Body of pancreas (tissue), 4 donors: ENCODE data around the gene OR6M1. TPM values are rescaled to one million over a fixed set of nuclear protein-coding genes. Genes with fewer than 3 reads are reported as not detected.

Experiments used
- ATAC-seq: fragments of 150-250 bp; one replicate; pipeline ENCODE4 v1.9.1; 2016
- DNase-seq, 4 donors: peaks; one replicate each; pipeline ENCODE4 v3.0.0-alpha.2; 2019
- H3K27ac ChIP-seq, 4 donors: fragments of 200-600 bp; sonication (generic); 1 replicate in 3 of 4; 2 replicates in 1 of 4; pipeline versions ENCODE4 v1.5.1 to v1.6.1; 2016 to 2019; ENCODE audit warnings: mild to moderate bottlenecking in 1 of 4, mixed read lengths in 1 of 4, moderate library complexity in 1 of 4
- H3K27me3 ChIP-seq, 2 donors: fragments of 200-600 bp; sonication (generic); one replicate each; pipeline ENCODE4 v1.6.0; 2016; ENCODE audit warnings: mild to moderate bottlenecking in 1 of 2
- H3K36me3 ChIP-seq, 2 donors: fragments of 200-600 bp; sonication (generic); replicated peaks in 1 of 2; 2 replicates each; pipeline ENCODE4 v1.5.1; 2016; ENCODE audit warnings: low read depth in 2 of 2; ENCODE audit not compliant: insufficient read depth in 1 of 2
- H3K4me1 ChIP-seq: fragments of 200-600 bp; sonication (generic); one replicate; pipeline ENCODE4 v1.6.0; 2016
- H3K4me3 ChIP-seq, 2 donors: fragments of 200-600 bp; sonication (generic); 1 replicate in 1 of 2; 2 replicates in 1 of 2; pipeline ENCODE4 v1.5.1; 2016 to 2019
- H3K9me3 ChIP-seq, 3 donors: fragments of 200-600 bp; sonication (generic); 1 replicate in 2 of 3; 2 replicates in 1 of 3; pipeline ENCODE4 v1.5.1; 2016
- POLR2A ChIP-seq, 3 donors: fragments of 450-650 bp; IDR thresholded peaks; one replicate each; pipeline ENCODE4 v1.6.1; 2016; ENCODE audit warnings: antibody characterized with exemption in 3 of 3, mild to moderate bottlenecking in 2 of 3
- WGBS, 2 donors: methylation state at CpG; one replicate each; pipeline ENCODE4 v1.1.5; 2017; 5-methylcytosine and 5-hydroxymethylcytosine counted together
- intact Hi-C: fragments of 100-400 bp; cut with DNase I; formaldehyde crosslinking; loops from one replicate; pipeline ENCODE4 v1.15.1; 2023
- total RNA-seq, 2 donors: library from RNA; depleted of rRNA; stranded (reverse); fragments of >200 nt; gene quantifications; one replicate each; pipeline ENCODE4 v1.1.0, GENCODE V29; 2016
- TF ChIP-seq, protein P1 (sequence below), 7 experiments: fragments of 450-650 bp in 4 of 7; fragments of 200-600 bp in 3 of 7; sonication (generic) in 3 of 7; IDR thresholded peaks; one replicate each; pipeline ENCODE4 v1.5.1; 2016 to 2019; ENCODE audit warnings: antibody characterized with exemption in 7 of 7

OR6M1 gene
- total RNA-seq, 2 donors from 2014 or later = not detected

DNA sequence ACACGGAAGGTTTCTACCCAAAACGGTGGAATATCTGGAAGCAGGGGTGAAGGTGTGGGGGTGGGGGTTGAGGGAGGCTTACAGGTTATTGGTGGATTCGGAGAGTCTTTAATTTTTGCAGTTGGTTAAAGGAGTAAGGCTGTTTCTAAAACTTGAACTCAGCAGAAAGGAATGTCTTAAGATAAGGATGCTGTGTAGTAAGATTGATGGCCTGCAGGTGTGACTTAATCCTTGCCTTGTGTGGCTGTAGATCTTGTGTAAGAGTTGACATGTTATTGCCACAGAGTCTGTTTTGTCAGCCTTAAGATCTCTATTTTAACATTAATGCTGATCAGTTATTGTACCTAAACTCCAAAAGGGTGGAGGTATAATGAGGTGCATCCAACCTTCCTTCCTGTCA is 16.4 kb upstream of the OR6M1 start:
- Histone ChIP-seq H3K9me3 (no peaks in the 10 kb centered on the region), H3K4me1 (peaks cover 13% of the 10 kb centered on the region), H3K27me3 (no peaks in the 10 kb centered on the region), H3K4me3 (no peak overlapping the region), H3K36me3 (no peaks in the 10 kb centered on the region), H3K27ac (peak overlapping the region in 3 of 4 donors; percentile 68 to 91 (median 74))
- ATAC-seq (peak; percentile 96), DNase-seq (peak in 3 of 4 donors; percentile 15 to 62 (median 49))
- WGBS, 2 donors = 25 to 26% methylated on average over 3 of the region's 3 CpGs
- intact Hi-C loops = no loop called here
- TF ChIP-seq, protein P1, sequence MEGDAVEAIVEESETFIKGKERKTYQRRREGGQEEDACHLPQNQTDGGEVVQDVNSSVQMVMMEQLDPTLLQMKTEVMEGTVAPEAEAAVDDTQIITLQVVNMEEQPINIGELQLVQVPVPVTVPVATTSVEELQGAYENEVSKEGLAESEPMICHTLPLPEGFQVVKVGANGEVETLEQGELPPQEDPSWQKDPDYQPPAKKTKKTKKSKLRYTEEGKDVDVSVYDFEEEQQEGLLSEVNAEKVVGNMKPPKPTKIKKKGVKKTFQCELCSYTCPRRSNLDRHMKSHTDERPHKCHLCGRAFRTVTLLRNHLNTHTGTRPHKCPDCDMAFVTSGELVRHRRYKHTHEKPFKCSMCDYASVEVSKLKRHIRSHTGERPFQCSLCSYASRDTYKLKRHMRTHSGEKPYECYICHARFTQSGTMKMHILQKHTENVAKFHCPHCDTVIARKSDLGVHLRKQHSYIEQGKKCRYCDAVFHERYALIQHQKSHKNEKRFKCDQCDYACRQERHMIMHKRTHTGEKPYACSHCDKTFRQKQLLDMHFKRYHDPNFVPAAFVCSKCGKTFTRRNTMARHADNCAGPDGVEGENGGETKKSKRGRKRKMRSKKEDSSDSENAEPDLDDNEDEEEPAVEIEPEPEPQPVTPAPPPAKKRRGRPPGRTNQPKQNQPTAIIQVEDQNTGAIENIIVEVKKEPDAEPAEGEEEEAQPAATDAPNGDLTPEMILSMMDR (IDR thresholded peaks at IDR 0.05) = peak in 4 of 7 experiments; percentile 19 to 31 (median 24)
- TF ChIP-seq POLR2A (IDR thresholded peaks at IDR 0.05) = no peak

DNA sequence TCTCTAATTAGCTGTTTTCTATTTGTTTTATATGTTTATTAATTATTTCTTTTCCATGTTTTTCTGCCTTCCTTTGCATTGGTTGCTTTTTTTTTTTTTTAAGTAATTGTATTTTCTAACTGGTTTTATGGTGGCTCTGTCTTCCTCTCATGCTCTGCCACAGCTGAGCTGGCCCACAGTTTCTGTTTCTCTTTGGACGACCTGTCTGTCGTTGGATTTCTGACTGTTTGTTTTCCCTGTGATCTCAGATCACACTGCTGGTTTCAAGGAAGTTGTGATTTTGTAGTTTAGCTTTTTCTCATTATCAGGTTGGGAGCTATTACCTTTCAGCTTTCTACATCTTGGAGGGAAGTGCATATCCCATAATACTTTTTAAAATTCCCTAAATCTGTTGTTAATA is 15.9 kb upstream of the OR6M1 start:
- WGBS, 2 donors = 0 to 6% methylated on average over 2 of the region's 2 CpGs
- H3K4me3 ChIP-seq = no peak overlapping the region

DNA sequence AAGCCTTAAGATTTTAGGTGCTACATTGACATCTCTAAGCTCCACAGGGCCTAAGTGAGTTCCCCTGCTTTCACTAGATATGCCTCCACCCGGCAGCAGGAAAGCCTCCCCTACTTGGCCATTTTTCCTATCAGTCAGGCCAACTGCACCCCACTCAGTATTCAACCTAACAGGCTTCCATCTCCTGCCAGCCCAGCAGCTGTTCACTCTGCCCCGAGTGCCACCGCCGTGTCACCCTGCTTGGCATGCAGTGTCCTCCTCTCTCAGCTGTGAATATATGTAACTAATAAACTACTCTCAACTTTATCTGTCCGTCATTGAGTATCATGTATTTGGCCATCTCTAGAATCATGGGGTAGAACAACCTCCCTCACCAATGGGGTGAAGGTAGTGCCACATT is 9.0 kb upstream of the OR6M1 start:
- intact Hi-C loops = no loop called here
- DNase-seq = no peak
- H3K27ac ChIP-seq = no peak overlapping the region
- no peaks in the 10 kb centered on the region for H3K27me3 ChIP-seq
- no peak for ATAC-seq
- WGBS, 2 donors = 73% methylated on average over 5 of the region's 5 CpGs
- peaks cover 3% of the 10 kb centered on the region for H3K4me1 ChIP-seq
- H3K36me3 ChIP-seq = no peaks in the 10 kb centered on the region
- no peaks in the 10 kb centered on the region for H3K9me3 ChIP-seq
- no peak overlapping the region for H3K4me3 ChIP-seq
- TF ChIP-seq POLR2A (IDR thresholded peaks at IDR 0.05) = no peak
- TF ChIP-seq, protein P1 (IDR thresholded peaks at IDR 0.05) = no peak

More for the DNA sequence above, 15.9 kb upstream of the OR6M1 start:
- peak; percentile 89 for ATAC-seq
- DNase-seq = peak in 3 of 4 donors; percentile 38 to 77 (median 59)
- peaks cover 13% of the 10 kb centered on the region for H3K4me1 ChIP-seq
- intact Hi-C loops = no loop called here
- no peaks in the 10 kb centered on the region for H3K36me3 ChIP-seq
- H3K27me3 ChIP-seq = no peaks in the 10 kb centered on the region
- H3K9me3 ChIP-seq = no peaks in the 10 kb centered on the region
- TF ChIP-seq POLR2A (IDR thresholded peaks at IDR 0.05) = no peak
- H3K27ac ChIP-seq = peak overlapping the region in 3 of 4 donors; percentile 68 to 91 (median 74)

DNA sequence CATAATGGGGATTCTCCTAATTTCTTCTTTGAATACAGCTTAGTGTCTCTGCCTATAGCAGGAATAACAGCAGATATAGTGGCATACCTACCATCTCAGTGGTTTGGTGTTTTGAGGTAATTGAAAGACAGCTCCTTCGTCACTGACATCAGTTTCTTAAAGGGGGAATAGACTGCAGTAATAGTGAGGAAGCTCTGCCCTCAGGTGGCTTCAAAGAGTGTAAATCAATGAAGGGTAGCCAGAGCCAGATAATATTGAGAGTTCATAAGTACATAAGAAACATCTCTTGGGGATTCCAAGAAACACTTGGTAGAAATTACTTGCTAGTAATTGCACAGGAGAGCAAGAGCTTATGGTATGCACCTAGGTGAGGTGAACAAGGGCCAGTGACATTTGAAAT is 4.4 kb downstream of the OR6M1 start:
- TF ChIP-seq, protein P1 (IDR thresholded peaks at IDR 0.05) = no peak
- TF ChIP-seq POLR2A (IDR thresholded peaks at IDR 0.05) = no peak
- no peak for ATAC-seq
- no peaks in the 10 kb centered on the region for H3K27me3 ChIP-seq
- peak overlapping the region in 2 of 4 donors; percentile 84 to 97 for H3K27ac ChIP-seq
- no peak overlapping the region for H3K4me3 ChIP-seq
- DNase-seq = no peak
- H3K4me1 ChIP-seq = peaks cover 48% of the 10 kb centered on the region
- intact Hi-C loops = no loop called here
- WGBS, 2 donors = 0 to 39% methylated on average over 1 of the region's 1 CpG
- no peaks in the 10 kb centered on the region for H3K9me3 ChIP-seq
- H3K36me3 ChIP-seq = no peaks in the 10 kb centered on the region

DNA sequence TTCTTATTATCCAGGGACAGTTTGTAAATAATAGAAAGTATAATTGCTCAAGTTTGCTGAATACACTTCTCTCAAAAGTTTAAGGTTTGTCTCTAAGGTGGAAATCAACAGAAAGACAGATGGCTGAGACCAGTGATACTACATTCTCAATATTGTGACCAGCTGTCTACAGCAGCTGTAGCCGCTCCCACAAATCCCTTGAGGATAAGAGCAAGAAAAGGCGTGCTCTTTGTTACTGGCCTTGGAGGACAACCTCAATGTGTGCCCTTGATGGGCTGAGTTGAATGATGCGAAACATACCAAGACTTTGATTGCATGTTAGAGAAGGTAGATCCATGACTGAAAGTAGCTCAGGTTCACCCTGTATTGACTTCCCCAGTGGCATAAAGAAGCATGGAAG is 6.1 kb downstream of the OR6M1 start:
- TF ChIP-seq, protein P1 (IDR thresholded peaks at IDR 0.05) = no peak
- no peak for TF ChIP-seq POLR2A (IDR thresholded peaks at IDR 0.05)
- peaks cover 64% of the 10 kb centered on the region for H3K4me1 ChIP-seq
- H3K9me3 ChIP-seq = no peaks in the 10 kb centered on the region
- no peak overlapping the region for H3K4me3 ChIP-seq
- H3K27me3 ChIP-seq = no peaks in the 10 kb centered on the region
- H3K27ac ChIP-seq = peak overlapping the region; percentile 3 to 98 (median 90)
- DNase-seq (peak; percentile 45 to 80 (median 72)), ATAC-seq (peak; percentile 30)
- 16 to 27% methylated on average over 3 of the region's 3 CpGs for WGBS, 2 donors
- no peaks in the 10 kb centered on the region for H3K36me3 ChIP-seq
- intact Hi-C loops = no loop called here
